Tibial nerve (tissue), 4 donors: ENCODE results near the gene ABCG2.

Experiments used
- EP300 ChIP-seq, 2 donors: sonication (generic); formaldehyde crosslinking; IDR thresholded peaks; one replicate each; pipeline ENCODE4 v1.6.1; 2017; ENCODE audit warnings: antibody characterized with exemption in 2 of 2, mild to moderate bottlenecking in 1 of 2
- POLR2A ChIP-seq, 2 donors: fragments of 450-650 bp; IDR thresholded peaks; one replicate each; pipeline ENCODE4 v1.6.1; 2017; ENCODE audit warnings: antibody characterized with exemption in 2 of 2, mild to moderate bottlenecking in 2 of 2, moderate library complexity in 2 of 2
- TF ChIP-seq, protein P1 (sequence below), 5 experiments: fragments of 200-600 bp in 3 of 5; fragments of 450-650 bp in 2 of 5; sonication (generic) in 3 of 5; IDR thresholded peaks; one replicate each; pipeline ENCODE4 v1.5.1; 2016 to 2019; ENCODE audit warnings: antibody characterized with exemption in 5 of 5, mild to moderate bottlenecking in 3 of 5, moderate library complexity in 2 of 5

- TF ChIP-seq, protein P1, sequence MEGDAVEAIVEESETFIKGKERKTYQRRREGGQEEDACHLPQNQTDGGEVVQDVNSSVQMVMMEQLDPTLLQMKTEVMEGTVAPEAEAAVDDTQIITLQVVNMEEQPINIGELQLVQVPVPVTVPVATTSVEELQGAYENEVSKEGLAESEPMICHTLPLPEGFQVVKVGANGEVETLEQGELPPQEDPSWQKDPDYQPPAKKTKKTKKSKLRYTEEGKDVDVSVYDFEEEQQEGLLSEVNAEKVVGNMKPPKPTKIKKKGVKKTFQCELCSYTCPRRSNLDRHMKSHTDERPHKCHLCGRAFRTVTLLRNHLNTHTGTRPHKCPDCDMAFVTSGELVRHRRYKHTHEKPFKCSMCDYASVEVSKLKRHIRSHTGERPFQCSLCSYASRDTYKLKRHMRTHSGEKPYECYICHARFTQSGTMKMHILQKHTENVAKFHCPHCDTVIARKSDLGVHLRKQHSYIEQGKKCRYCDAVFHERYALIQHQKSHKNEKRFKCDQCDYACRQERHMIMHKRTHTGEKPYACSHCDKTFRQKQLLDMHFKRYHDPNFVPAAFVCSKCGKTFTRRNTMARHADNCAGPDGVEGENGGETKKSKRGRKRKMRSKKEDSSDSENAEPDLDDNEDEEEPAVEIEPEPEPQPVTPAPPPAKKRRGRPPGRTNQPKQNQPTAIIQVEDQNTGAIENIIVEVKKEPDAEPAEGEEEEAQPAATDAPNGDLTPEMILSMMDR (IDR thresholded peaks at IDR 0.05) = no peak
- TF ChIP-seq POLR2A (IDR thresholded peaks at IDR 0.05) (no peak), EP300 (IDR thresholded peaks at IDR 0.05) (no peak)
Measured at GRCh38 chr4:88062843-88063242, 95.6 kb downstream of the ABCG2 start.
